IMR-90 (cell line): ENCODE results near the gene ATP13A5.

ENCODE experiments used
- CTCF ChIP-seq: conservative IDR thresholded peaks from 2 replicates; pipeline ENCODE4 v1.5.1; 2012; ENCODE audit warnings: mild to moderate bottlenecking, low read depth, low read length, improper control_type of control experiment
- FOS ChIP-seq: fragments of 150-350 bp; IDR thresholded peaks from 2 replicates; pipeline ENCODE4 v1.6.1; 2016; ENCODE audit warnings: low read depth, low read length
- MXI1 ChIP-seq: IDR thresholded peaks from 2 replicates; pipeline ENCODE4 v1.6.1; 2012; ENCODE audit warnings: low read depth, mild to moderate bottlenecking, low read length, moderate library complexity, borderline replicate concordance
- POLR2A ChIP-seq: IDR thresholded peaks from 2 replicates; pipeline ENCODE4 v1.6.1; 2012; ENCODE audit warnings: mild to moderate bottlenecking, low read depth, low read length
- RCOR1 ChIP-seq: IDR thresholded peaks from 2 replicates; pipeline ENCODE4 v1.6.1; 2012; ENCODE audit warnings: mild to moderate bottlenecking, low read length, improper control_type of control experiment; ENCODE audit not compliant: insufficient replicate concordance

DNA sequence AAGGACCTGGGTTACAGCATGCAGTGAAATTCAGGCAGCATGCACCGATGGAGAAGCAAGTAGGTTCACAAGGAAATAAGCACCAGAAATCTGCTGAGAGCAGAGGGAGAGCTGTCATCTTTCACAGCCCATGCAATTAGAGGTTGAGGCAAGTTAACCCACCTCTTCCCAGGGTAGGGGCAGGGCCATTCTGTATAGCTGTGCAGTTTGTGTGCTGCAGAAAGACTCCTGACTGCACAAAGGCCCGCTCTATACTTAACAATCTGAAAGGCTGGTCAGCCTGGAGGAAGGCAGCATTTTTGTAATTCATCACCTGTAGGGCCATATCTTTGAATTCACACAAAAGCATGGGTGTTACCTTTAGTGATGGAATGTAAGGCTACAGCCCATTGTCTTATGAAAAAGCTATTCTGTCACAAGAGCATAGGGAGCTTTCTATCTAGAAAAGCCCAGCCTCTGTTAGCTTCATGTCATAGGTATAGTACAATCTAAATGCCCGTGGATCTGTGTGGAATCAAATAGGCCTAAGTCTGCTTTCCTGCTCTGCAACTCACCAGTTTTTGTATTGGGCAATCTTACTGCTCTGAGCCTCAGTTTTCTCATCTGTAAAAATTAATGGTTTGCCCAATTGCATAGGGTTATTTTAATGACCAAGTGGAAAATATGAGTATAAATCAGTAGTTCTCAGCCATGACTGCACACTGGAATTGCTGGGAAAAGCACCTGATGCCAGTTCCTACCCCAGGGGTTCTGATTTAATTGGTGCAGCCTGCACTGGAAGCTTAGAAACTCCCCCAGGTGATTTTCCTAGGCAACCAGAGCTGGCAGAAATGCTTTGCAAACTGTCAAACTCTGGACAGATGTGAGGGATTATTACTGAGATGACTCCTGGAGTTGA lies 65.2 kb downstream of the ATP13A5 start:
- TF ChIP-seq CTCF (no peak), POLR2A (no peak), FOS (no peak), MXI1 (no peak), RCOR1 (no peak)
